T47D (cell line): ENCODE results near the gene FBXO5.
"Not testable (repeated sequence)": the region's sequence is repeated elsewhere in the genome, so short reads cannot be mapped to it uniquely, and the experiment has no call there.

Experiments used
- DNase-seq, 2 experiments: peaks; one replicate each; pipeline versions ENCODE4 v3.0.0 to v3.0.0-alpha.2; 2011 to 2012; ENCODE audit warnings: low read depth in 1 of 2, low spot score in 1 of 2
- JUND ChIP-seq: IDR thresholded peaks from 2 replicates; pipeline ENCODE4 v1.6.1; 2012; ENCODE audit warnings: low read depth
- in situ Hi-C: cut with HindIII; loops from 2 replicates; pipeline ENCODE4 v1.10.0; 2016; ENCODE audit warnings: low sequenced_read_pairs, low pct_unique_long_range_greater_than_20kb

Gene FBXO5

GRCh38 chr6:153012856-153013255 lies 30.0 kb upstream of the FBXO5 start:
- in situ Hi-C loops, result no loop called here
- DNase-seq, result no peak

DNA sequence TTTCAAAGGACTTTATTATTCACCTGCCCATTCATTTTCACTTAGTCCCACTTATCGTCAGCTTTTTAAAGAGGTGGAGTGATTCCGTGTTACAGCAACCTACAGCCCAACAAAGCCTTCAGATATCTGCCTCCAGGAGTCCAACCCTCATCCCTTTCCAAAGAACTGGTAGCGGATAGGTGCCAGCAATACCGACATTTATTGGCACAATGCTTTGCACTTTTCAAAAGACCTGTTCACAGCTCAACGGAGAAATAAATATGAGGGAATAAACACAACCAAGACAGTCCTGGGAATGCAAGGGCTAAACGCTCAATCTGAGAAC lies 20.5 kb upstream of the FBXO5 start:
- in situ Hi-C loops, result no loop called here
- peak in 1 of 2 experiments; percentile 12 for DNase-seq
- no peak for TF ChIP-seq JUND

More at GRCh38 chr6:153012856-153013255, 30.0 kb upstream of the FBXO5 start:
- no peak for TF ChIP-seq JUND

DNA sequence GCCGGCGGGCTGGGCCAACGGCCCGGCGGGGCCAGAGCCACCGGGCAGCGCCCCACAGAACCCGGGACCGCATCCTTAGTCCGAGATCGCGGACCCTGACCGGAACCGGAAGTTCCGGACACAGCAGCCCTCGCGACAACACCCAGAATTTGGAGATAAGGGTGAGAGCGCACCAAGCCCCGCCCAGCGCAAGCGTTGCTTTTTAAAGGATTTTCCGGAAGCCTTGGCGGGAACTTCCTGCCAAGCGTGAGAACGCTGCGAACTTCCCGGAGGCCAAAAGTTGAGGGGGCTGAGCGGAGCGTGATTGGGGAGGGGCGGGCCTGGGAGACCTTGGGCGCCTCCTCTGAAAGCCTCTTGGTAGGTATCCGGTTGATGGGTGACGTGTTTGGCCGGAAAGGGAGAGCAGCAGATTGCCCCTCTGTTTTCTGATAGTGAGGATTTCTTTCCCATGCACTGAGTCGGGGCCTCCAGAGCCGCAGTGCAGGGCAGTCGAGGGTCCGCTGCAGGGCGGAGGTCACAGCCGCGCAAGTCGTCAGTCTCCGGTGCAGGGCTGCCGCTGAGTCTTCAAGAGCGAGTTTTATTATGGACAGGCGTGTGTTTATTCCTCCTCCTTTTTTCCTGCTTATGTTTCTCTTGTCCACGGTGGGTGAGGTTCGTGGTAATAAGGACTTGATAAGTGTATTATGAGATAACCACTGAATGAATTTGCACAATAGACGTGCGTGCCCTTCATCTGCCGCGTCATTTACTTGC lies 19.9 kb upstream of the FBXO5 start, which contains the start of gene MTRF1L:
TSS of gene MTRF1L (minus strand) at position 97 of the 753 bp plus-strand sequence. CDS start at position 73, 24 bp downstream.
- DNase-seq, result peak; percentile 66 to 94
- in situ Hi-C loops, result no loop called here
- TF ChIP-seq JUND, result no peak

DNA sequence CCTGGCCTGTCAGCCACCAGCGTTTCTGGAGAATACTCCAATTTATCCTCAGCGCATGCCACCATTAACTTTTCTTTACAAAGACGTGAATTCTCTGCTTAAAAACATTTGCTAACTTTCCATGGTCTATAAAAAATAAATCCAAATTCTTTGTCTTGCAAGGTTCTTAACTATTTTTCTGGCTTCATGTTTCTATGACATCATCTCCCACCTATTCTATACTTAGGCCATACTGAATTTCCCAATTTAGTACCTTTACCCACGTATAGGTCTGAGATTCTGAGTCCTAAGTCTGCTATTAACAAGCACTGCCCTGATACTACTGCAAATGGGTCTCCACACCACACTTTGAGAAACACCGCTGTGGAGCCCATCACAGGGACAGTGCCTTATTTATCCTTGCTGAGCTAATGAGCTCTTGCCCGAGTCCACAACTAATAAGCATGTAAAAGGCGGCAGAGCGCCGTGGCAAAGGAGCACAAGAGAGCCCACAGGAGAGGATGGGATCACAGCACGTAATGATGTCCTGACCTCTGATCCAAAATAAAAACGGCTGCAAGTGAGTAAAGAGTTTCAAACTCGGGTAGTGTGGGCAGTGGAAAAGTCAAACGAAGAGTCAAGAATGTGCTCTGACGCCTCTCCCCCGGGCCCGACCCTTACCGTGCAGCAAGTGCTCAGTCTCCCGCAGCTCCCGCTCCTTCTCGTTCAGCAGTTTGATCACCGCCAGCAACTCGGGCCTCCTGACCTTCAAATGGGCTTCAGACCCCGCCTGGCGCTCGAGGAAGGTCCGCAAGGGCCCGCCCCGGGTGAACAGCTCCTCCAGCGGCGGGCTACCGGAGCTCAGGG lies 19.1 kb upstream of the FBXO5 start:
- TF ChIP-seq JUND, result no peak
- DNase-seq, result no peak
- in situ Hi-C loops, result no loop called here

DNA sequence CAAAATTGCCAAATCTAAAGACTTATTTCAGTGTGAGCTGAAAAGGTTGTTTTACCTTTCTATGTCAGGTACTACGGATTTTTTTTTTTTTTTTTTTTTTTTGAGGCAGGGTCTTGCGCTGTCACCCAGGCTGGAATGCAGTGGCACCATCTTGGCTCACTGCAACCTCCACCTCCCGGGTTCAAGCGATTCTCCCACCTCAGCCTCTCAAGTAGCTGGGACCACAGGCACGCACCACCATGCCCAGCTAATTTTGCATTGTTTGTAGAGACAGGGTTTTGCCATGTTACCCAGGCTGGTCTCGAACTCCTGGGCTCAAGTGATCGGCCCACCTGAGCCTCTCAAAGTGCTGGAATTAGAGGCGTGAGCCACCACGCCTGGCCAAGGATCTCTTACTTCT lies 17.9 kb upstream of the FBXO5 start:
- in situ Hi-C loops, DNase-seq: not testable (repeated sequence)

GRCh38 chr6:153000243-153000642 lies 17.4 kb upstream of the FBXO5 start:
- in situ Hi-C loops, result no loop called here
- TF ChIP-seq JUND, result no peak
- no peak for DNase-seq

DNA sequence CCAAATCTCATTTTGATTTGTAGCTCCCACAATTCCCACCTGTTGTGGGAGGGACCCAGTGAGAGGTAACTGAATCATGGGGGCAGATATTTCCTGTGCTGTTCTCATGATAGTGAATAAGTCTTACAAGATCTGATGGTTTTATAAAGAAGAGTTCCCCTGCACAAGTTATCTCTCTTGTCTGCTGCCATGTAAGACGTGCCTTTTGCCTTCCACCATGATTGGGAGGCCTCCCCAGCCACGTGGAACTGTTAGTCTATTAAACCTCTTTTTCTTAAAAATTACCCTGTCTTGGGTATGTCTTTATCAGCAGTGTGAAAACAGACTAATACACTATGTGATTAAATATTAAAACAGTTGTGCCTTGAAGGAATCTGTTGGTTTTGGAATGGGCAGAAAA lies 16.7 kb upstream of the FBXO5 start:
- in situ Hi-C loops, DNase-seq: not testable (repeated sequence)

GRCh38 chr6:152993847-152994246 lies 11.0 kb upstream of the FBXO5 start:
- DNase-seq, result no peak
- TF ChIP-seq JUND, result no peak
- in situ Hi-C loops, result no loop called here

- no peak for DNase-seq
- in situ Hi-C loops, result no loop called here
- TF ChIP-seq JUND, result no peak
Observed at GRCh38 chr6:152993431-152993830, 10.6 kb upstream of the FBXO5 start.

GRCh38 chr6:152986978-152987377 lies 4.1 kb upstream of the FBXO5 start:
- in situ Hi-C loops, result no loop called here
- DNase-seq, result no peak
- TF ChIP-seq JUND, result no peak

DNA sequence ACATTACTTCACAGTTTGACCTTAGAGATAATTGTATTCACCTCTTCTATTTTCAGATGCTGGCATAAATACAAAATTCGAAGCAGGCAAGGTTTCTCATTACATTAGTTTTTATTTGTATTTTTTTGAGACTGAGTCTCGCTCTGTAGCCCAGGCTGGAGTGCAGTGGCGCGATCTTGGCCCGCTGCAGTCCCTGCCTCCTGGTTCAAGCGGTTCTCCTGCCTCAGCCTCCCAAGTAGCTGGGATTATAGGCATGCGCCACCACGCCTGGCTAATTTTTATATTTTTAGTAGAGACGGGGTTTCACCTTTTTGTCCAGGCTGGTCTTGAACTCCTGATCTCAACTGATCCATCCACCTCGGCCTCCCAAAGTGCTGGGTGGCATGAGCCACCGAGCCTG lies 2.5 kb upstream of the FBXO5 start:
- DNase-seq, in situ Hi-C loops: not testable (repeated sequence)

DNA sequence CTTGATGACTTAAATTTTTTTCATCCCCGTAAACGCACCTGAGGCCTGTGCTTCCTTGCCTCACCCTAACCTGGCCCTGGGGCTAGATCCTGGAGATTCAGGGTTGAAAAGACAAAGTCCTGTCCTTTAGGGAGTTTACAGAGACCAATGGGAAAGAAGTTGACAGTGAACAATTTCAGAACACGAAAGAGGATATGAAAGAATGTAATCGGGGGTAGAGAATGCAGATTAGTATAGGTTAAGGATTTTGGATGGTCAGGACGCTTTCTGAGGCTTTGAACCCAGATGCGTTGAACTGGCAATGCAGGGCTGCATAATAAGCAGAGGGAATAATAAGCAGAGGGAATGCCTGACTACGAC lies 1.7 kb upstream of the FBXO5 start:
- in situ Hi-C loops, result no loop called here
- no peak for DNase-seq
- no peak for TF ChIP-seq JUND

GRCh38 chr6:152983637-152984512 lies 1.0 kb upstream of the FBXO5 start:
- no peak for TF ChIP-seq JUND
- in situ Hi-C loops, result no loop called here
- peak; percentile 52 to 67 for DNase-seq
